Esophagus squamous epithelium (tissue), 4 donors: ENCODE results near the gene PTH2.

Experiments used
- CTCF ChIP-seq, 6 experiments: fragments of 450-650 bp in 4 of 6; fragments of 200-600 bp in 2 of 6; sonication (generic) in 2 of 6; IDR thresholded peaks; one replicate each; pipeline ENCODE4 v1.5.1; 2016 to 2019; ENCODE audit warnings: antibody characterized with exemption in 6 of 6, mild to moderate bottlenecking in 4 of 6, moderate library complexity in 4 of 6
- POLR2A ChIP-seq, 4 donors: fragments of 450-650 bp; IDR thresholded peaks; one replicate each; pipeline ENCODE4 v1.6.1; 2017; ENCODE audit warnings: antibody characterized with exemption in 4 of 4, mild to moderate bottlenecking in 4 of 4, moderate library complexity in 3 of 4

- TF ChIP-seq CTCF (IDR thresholded peaks at IDR 0.05) (no peak), POLR2A (IDR thresholded peaks at IDR 0.05) (no peak)
Observed at GRCh38 chr19:49428547-49429451, 5.6 kb upstream of the PTH2 start.
